Glomerular visceral epithelial cell (primary cell): ENCODE data around the gene AKAP9.
A peak's percentile ranks its signal among the peaks of the same experiment; 100 is the strongest.
"Not testable (repeated sequence)": the region's sequence is repeated elsewhere in the genome, so short reads cannot be mapped to it uniquely, and the experiment has no call there.

Source experiments
- DNase-seq: peaks from one replicate; pipeline ENCODE4 v3.0.0-alpha.2; 2016; ENCODE audit errors: extremely low spot score

AKAP9 gene

DNA sequence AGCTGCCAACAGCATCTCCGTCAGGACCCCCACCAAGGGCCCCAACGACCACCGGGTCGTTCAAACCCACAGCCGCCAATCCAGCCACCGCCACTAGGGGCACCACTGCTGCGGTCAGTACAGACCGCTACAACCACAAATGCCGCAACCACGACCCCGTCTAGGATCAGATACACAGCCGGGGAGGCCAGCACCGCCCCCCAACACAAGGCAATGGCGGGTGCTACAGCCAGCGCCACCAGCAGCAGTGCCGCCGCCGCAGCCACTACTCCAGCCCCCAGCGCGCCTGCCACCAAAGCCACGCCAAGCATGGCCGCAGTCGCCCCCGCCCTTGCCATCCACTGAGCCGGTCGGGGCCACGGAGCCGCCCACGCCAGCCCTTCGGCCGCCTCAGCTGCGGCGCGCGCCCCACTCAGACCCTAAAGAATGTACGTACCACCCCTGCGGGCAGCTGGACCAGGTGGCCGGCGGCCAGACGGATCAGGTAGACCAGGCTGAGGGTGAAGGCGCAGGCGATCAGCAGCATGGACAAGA, 193.1 kb downstream of the AKAP9 start:
- DNase-seq = peak; percentile 49

DNA sequence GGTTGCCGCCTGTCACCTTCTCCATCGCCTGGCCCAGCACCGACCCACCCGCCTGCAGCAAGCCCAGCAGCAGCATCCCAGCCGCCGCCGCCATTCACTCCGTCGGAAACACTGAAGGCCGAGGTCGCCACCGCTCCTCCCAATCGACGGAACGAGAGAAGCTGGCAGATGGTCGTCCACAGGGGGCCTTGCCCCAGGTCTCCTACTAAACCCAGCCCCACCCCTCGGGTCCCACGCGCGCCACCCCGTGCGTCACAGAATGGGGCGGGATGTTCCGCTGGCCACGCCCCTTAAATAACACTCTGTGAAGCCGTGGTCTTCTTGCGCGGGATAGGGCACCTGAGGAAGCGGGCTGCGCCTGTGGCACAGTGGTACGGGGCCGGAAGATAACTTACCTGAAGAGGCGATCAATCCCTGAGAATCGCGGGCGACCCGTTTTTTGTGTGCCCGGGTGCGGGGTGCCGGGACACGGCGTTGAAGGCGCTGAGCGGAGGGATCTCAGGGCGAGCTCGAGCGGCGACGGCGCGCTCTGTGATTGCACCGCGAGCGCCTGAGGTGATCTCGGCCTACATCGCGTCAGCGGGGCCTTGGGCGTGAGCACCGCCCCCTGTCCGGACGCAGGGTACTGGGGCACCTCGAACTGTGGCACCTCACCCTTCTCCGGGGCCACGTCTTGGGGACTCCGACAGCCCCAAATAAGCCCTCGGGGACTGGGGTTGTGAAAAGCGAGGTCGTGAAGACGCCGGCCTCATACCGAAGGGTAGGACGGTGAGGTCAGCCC, 193.8 kb downstream of the AKAP9 start, which contains the start of gene CYP51A1:
CYP51A1 (minus strand) TSS at position 207 of the 781 bp plus-strand sequence; CDS start at position 94, 113 bp downstream.
- DNase-seq = peak; percentile 89

DNA sequence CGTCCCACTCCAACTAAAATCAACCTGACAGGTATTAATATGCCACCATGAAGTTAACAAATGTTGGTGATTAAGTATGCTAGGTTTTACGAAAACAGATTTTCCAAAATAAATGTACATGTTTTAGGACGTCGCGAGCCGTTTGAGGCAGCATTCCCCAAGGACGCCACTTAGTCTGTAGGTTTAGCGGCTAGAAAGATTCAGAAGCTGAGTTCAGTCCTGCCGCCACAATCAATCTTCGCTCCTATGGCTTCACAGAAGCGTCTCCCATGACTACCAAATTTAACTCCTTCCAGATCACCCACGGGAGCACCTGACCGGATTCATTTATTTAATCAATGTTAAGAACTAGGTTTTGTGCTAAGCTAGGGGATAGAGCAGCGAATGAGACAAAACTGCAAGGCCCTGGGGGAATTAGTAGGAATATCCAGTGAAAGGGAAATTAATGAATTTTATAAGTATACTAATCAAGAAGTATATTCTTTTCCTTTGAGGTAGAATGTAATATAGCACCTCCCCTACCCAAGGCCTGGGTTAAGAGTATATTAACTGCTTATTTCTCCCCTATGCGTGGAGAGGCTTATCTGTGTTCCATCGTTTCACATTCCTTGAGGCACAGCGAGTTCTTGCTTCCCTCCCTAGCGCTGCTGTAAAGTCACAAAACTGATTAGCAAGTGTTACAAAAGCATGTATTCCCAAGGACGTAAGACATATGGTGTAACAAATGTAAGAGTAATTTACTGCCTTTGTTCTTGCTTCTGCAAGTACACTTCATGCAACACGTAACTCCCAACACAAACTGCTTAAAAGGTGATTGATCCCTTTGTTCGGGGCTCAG, 194.6 kb downstream of the AKAP9 start:
- peak; percentile 21 for DNase-seq

DNA sequence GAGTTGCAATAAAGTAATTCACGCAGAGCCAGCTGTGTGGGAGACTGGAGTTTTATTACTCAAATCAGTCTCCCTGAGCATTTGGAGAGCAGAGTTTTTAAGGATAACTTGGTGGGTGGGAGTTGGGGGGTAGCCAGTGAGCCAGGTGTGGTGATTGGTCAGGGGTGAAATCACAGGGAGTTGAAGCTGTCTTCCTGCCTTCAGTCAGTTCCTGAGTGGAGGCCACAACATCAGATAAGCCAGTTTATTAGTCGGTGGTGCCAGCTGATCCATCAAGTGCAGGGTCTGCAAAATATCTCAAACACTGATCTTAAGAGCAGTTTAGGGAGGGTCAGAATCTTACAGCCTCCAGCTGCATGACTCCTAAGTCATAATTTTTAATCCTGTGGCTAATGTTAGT, 196.9 kb downstream of the AKAP9 start:
- no peak for DNase-seq

DNA sequence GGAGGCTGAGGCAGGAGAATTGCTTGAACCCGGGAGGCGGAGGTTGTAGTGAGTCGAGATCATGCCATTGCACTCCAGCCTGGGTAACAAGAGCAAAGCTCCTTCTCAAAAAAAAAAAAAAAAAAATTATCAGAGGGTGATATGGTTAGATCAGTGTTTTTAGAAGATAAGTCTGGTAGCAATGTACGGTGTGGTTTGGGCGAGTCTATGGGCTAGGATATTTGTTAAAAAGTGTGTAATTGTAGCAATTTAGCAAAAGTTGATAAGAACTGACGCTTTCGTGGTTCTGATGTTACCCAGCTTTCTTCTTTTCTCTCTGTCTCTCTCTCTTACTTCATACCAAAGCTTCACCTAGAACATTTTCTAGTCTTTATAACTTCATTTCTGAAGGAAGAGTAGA, 200.5 kb downstream of the AKAP9 start:
- no peak for DNase-seq

DNA sequence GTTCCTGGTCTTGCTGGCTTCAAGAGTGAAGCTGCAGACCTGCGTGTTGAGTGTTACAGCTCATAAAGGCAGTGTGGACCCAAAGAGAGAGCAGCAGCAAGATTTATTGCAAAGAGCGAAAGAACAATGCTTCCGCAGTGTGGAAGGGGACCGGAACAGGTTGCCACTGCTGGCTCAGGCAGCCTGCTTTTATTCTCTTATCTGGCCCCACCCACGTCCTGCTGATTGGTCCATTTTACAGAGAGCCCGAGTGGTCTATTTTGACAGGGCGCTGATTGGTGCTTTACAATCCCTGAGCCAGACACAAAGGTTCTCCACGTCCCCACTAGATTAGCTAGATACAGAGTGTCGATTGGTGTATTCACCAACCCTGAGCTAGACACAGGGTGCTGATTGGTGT, 202.1 kb downstream of the AKAP9 start:
- not testable (repeated sequence) for DNase-seq

DNA sequence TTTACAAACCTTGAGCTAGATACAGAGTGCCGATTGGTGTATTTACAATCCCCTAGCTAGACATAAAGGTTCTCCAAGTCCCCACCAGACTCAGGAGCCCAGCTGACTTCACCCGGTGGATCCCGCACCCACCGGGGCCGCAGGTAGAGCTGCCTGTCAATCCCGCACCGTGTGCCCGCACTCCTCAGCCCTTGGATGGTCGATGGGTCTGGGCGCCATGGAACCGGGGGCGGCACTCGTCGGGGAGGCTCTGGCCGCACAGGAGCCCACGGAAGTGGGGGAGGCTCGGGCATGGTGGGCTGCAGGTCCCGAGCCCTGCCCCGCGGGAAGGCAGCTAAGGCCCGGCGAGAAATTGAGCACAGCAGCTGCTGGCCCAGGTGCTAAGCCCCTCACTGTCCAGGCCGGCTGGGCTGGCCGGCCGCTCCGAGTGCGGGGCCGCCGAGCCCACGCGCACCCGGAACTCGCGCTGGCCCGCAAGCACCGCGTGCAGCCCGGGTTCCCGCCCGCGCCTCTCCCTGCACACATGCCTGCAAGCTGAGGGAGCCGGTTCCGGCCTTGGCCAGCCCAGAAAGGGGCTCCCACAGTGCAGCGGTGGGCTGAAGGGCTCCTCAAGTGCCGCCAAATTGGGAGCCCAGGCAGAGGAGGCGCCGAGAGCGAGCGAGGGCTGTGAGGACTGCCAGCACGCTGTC, 202.7 kb downstream of the AKAP9 start:
- DNase-seq = not testable (repeated sequence)

DNA sequence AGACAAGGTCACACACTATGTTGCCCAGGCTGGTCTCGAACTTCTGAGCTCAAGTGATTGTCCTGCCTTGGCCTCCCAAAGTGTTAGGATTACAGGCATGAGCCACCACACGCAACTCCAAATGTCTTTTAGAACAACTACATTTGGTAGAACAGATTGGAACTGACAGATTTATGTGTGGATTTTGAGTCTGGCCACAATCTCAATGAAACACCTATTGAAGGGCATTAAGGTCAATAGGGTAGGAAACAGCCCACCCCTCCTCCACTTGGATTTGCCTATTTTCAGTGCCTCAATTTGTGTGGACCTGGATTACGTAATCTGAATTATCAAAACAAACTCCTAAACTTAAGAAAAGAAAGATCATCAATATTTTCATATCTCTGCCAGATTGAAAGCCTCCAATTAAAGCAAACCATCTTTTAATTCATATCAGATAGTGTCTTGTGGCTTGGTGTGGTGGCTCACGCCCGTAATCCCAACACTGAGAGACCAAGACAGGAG, 209.1 kb downstream of the AKAP9 start:
- DNase-seq = no peak

DNA sequence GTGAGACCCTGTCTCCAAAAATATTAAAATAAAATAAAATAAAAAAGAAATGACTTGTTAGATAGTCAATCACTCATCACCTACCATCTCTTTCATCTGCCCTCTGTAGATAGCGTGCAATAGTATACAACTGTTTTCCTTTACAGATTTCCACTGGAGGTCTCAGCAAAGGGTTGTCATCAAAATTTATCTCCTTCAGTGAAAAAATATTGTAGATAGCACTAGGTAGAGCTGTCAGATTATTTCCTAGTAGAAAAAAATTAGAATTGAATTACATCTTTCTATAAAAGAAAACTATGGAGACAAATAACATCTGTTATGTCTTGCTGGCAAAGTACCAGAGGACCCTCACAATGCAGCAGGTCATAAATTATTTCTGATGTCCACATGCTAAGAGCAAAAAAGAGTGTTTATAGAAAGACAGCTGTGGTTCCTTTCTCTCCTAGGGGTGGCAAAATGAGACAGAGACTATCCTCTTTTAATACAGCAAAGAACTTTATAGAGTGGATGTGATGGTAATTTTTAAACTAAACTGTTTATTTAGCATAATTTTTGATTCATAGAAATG, 209.9 kb downstream of the AKAP9 start:
- no peak for DNase-seq

DNA sequence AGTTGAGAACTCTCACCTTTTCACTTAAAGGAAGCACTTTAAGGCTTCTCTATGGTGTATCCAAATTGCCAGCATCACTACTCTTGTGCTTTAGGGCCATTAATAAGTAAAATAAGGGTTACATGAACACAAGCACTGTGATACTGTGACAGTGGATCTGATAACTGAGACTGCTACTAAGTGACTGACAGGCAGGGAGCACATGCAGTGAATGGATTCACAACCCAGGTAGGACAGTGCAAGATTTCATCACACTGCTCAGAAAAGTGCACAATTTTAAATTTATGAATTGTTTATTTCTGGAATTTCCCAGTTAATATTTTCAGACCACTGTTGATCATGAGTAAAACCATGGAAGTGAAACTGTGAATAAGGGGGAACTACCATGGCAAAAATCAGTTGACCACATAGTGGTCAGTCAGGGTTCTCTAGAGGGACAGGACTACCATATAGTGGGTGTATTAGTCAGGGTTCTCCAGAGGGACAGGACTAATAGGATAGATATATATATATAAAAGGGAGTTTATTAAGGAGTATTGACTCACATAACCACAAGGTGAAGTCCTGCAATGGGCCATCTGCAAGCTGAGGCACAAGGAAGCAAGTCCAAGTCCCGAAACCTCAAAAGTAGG, 214.6 kb downstream of the AKAP9 start:
- no peak for DNase-seq

DNA sequence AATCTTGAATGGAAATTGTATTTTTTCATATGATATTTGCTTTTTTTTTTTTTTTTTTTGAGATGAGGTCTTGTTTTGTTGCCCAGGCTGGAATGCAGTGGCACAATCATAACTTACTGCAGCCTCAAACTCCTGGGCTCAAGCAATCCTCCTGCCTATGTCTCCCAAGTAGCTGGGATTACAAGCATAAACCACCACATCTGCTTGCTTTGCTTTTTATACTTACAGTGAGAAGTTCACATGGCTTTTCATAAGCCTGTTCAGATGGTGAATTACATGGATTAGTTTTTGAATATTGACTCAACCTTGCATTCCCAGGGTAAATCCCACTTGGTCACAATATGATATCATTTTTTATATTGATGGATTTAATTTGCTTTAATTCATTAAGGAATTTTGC, 216.3 kb downstream of the AKAP9 start:
- DNase-seq = no peak

DNA sequence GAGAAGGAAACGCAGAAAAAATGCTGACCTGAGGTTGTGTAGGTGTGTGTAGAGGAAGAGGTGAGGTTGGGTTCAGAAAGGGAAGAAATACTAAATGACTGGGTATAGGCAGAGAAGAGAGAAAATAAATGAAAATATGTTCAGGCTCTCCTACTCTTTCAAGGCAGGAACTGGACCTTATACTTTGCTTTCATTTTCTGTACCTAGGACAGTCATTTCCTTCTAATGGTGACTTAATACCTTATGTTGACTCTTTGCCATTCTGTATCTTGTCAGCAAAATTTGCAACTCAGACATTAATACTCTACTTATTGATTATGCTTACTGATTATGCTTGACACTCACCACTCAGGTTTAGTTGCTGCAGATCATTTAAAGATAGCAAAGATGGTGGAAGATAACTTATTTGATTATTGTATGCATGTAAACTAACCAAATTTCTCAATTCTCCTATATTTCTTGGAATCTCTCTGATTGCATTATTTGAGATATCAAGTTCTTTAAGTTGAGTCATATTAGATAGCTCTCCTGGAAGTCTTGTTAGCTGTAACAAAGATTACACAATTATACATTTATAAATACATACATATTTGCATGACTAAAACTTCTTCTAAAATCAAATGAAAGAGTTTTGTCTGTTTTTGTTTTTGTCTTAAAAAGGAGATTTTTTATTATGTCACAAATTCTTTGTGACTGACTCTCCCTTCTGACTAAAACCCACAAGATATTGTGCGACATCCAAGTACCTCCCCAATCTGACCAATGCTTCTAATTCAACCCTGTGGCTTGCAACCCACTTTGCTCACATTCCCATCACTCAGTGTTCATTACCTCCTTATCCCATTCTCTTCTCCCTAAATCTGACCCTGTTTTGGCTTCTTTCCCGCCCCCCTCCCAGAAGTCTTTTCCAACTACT, 218.3 kb downstream of the AKAP9 start:
- peak; percentile 41 for DNase-seq
